DMS53 treated with DMSO at 0.1 percent for 48 hours (cell line): ENCODE data around the gene FHOD3.
"Not testable (repeated sequence)": the region's sequence is repeated elsewhere in the genome, so short reads cannot be mapped to it uniquely, and the experiment has no call there.

Experiments used
- DNase-seq: peaks from one replicate; lab custom pipeline; 2025; ENCODE audit not compliant: unreplicated experiment; lab: John Stamatoyannopoulos, UW

Gene FHOD3

GRCh38 chr18:36762965-36763364, 465.5 kb downstream of the FHOD3 start:
- DNase-seq = not testable (repeated sequence)

GRCh38 chr18:36766836-36767235, 469.3 kb downstream of the FHOD3 start:
- DNase-seq = no peak

GRCh38 chr18:36769172-36769571, 471.7 kb downstream of the FHOD3 start:
- no peak for DNase-seq

- DNase-seq = no peak
Observed at GRCh38 chr18:36769611-36770314, 472.2 kb downstream of the FHOD3 start.

- no peak for DNase-seq
Observed at GRCh38 chr18:36770315-36770946, 472.9 kb downstream of the FHOD3 start.

GRCh38 chr18:36771245-36771644, 473.7 kb downstream of the FHOD3 start:
- no peak for DNase-seq

GRCh38 chr18:36772241-36772723, 474.8 kb downstream of the FHOD3 start:
- DNase-seq = no peak

- DNase-seq = peak; percentile 2
Observed at GRCh38 chr18:36775396-36775795, 477.9 kb downstream of the FHOD3 start.

- no peak for DNase-seq
Observed at GRCh38 chr18:36776650-36777049, 479.1 kb downstream of the FHOD3 start.

GRCh38 chr18:36777566-36777965, 480.1 kb downstream of the FHOD3 start:
- DNase-seq = no peak

- no peak for DNase-seq
Observed at GRCh38 chr18:36780748-36781147, 483.2 kb downstream of the FHOD3 start.

GRCh38 chr18:36782710-36783109, 485.2 kb downstream of the FHOD3 start:
- DNase-seq = no peak

- DNase-seq = no peak
Observed at GRCh38 chr18:36783792-36784191, 486.3 kb downstream of the FHOD3 start.

GRCh38 chr18:36786686-36787085, 489.2 kb downstream of the FHOD3 start:
- no peak for DNase-seq

- DNase-seq = no peak
Observed at GRCh38 chr18:36792634-36793283, 495.2 kb downstream of the FHOD3 start.

- no peak for DNase-seq
Observed at GRCh38 chr18:36798738-36799473, 501.4 kb downstream of the FHOD3 start.

- no peak for DNase-seq
Observed at GRCh38 chr18:36805105-36805504, 507.6 kb downstream of the FHOD3 start.

- DNase-seq = no peak
Observed at GRCh38 chr18:36808681-36809080, 511.2 kb downstream of the FHOD3 start.

- DNase-seq = peak; percentile 88
Observed at GRCh38 chr18:36809590-36810381, 512.3 kb downstream of the FHOD3 start.

GRCh38 chr18:36811430-36811829, 513.9 kb downstream of the FHOD3 start:
- no peak for DNase-seq

- no peak for DNase-seq
Observed at GRCh38 chr18:36811955-36812354, 514.4 kb downstream of the FHOD3 start.
